DND-41 (cell line): ENCODE measurements around the gene SH3TC1.

Experiments
- CTCF ChIP-seq: IDR thresholded peaks from 2 replicates; pipeline ENCODE4 v1.5.1; 2012; ENCODE audit warnings: borderline replicate concordance, low read length, moderate library complexity, mild to moderate bottlenecking; ENCODE audit not compliant: poor library complexity, severe bottlenecking; ENCODE audit errors: extremely low read depth
- EZH2 ChIP-seq: IDR thresholded peaks from 3 replicates; pipeline ENCODE4 v1.6.1; 2012; ENCODE audit warnings: borderline replicate concordance, low read depth, mild to moderate bottlenecking, moderate library complexity, low read length, inconsistent platforms; ENCODE audit not compliant: severe bottlenecking

- TF ChIP-seq CTCF, result no peak
- TF ChIP-seq EZH2, result no peak
Measured at GRCh38 chr4:8152090-8152864, 46.8 kb upstream of the SH3TC1 start.
